NB4 (cell line): Measurements from ENCODE around the gene CUL3.

Experiments
- CTCF ChIP-seq: IDR thresholded peaks from one replicate; pipeline ENCODE4 v1.5.1; 2012; ENCODE audit warnings: low read depth, low read length
- POLR2A ChIP-seq: IDR thresholded peaks from 2 replicates; pipeline ENCODE4 v1.6.1; 2011; ENCODE audit warnings: mild to moderate bottlenecking; ENCODE audit not compliant: insufficient read length; ENCODE audit errors: extremely low read depth
- TF ChIP-seq, protein P1 (sequence below): IDR thresholded peaks from 2 replicates; pipeline ENCODE4 v1.6.1; 2011; ENCODE audit warnings: low read depth, low read length

DNA sequence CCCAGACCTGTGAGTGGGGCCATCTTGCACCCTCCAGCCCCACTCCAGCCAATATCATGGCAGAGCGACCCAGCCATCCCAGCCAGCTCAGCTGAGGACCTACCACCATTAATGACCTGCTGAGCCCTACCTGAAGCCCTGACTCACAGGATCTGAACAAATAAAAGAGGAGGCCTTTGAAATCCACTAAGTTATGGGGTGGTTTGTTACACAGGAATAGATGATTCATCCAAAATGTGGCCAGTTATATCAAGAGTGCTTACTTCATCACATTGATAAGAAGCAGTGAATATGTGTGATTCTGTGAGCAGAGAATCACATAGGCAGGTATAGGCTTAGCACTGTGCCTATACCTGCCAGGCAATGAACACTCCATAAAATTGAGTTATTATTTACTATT, 148.5 kb downstream of the CUL3 start:
- no peak for TF ChIP-seq POLR2A
- no peak for TF ChIP-seq CTCF
- TF ChIP-seq, protein P1, sequence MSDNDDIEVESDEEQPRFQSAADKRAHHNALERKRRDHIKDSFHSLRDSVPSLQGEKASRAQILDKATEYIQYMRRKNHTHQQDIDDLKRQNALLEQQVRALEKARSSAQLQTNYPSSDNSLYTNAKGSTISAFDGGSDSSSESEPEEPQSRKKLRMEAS, result no peak
